ENCODE measurements around the gene RNU7-1. TPM values are rescaled to one million over a fixed set of nuclear protein-coding genes. Genes with fewer than 3 reads are reported as not detected.

The RNU7-1 gene
- polyA plus RNA-seq, 1 experiment, result not detected

GRCh38 chr12:6959058-6959804, 15.6 kb downstream of the RNU7-1 start:
- no peak for DNase-seq (ENCODE audit: low read depth)
- CTCF ChIA-PET, result interaction anchor here (0.6 to 2.6 kb wide), 4 partner anchors 14 to 229 kb away, joined by 3 to 9 read pairs (median 5); no protein-coding TSS in a partner anchor

DNA sequence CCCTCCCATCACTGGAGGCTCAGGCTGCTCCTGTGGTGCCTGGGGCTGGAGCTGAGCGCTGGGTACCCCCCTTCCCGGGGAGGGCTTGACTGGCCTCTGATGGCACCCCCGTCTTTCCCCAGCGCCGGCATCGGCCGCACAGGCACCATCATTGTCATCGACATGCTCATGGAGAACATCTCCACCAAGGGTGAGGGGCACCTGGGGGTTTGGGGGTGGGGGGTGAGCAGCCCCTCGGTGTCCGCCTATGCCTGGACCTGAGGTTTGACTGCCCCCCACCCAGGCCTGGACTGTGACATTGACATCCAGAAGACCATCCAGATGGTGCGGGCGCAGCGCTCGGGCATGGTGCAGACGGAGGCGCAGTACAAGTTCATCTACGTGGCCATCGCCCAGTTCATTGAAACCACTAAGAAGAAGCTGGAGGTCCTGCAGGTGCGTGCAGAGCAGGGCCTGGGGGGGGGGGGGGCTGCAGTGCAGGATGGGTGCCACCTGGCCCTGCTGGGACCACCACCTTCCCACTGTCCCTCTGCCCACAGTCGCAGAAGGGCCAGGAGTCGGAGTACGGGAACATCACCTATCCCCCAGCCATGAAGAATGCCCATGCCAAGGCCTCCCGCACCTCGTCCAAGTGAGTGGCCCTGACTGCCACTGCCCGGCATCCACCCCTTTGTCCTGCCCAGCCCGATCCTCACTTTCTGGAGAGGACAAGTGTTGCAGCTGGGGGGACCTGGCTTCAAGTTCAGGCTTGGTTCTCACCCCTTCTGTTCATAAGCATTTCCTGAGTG, 16.4 kb downstream of the RNU7-1 start:
- TF ChIP-seq, protein P1, sequence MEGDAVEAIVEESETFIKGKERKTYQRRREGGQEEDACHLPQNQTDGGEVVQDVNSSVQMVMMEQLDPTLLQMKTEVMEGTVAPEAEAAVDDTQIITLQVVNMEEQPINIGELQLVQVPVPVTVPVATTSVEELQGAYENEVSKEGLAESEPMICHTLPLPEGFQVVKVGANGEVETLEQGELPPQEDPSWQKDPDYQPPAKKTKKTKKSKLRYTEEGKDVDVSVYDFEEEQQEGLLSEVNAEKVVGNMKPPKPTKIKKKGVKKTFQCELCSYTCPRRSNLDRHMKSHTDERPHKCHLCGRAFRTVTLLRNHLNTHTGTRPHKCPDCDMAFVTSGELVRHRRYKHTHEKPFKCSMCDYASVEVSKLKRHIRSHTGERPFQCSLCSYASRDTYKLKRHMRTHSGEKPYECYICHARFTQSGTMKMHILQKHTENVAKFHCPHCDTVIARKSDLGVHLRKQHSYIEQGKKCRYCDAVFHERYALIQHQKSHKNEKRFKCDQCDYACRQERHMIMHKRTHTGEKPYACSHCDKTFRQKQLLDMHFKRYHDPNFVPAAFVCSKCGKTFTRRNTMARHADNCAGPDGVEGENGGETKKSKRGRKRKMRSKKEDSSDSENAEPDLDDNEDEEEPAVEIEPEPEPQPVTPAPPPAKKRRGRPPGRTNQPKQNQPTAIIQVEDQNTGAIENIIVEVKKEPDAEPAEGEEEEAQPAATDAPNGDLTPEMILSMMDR (IDR thresholded peaks at IDR 0.05; ENCODE audit: insufficient read depth, low read depth, low read length), result no peak
- H3K4me3 ChIP-seq (ENCODE audit: low read depth, low read length), result no peak overlapping the region
- H3K27me3 ChIP-seq (ENCODE audit: control insufficient read depth, insufficient read depth, low read length), result no peaks in the 10 kb centered on the region
- peaks cover 3% of the 10 kb centered on the region for H3K36me3 ChIP-seq (ENCODE audit: control insufficient read depth, insufficient read depth, low read length)
- POLR2A ChIA-PET, result no interaction called here
- CTCF ChIA-PET, result interaction anchor here (0.6 to 5.5 kb wide), 9 partner anchors 15 to 229 kb away, joined by 3 to 65 read pairs (median 6); partner anchors contain the start of genes C12orf57, RNU7-1 and SPSB2
- no peak for DNase-seq (ENCODE audit: low read depth)

More at GRCh38 chr12:6959058-6959804, 15.6 kb downstream of the RNU7-1 start:
- H3K27me3 ChIP-seq (ENCODE audit: control insufficient read depth, insufficient read depth, low read length), result no peaks in the 10 kb centered on the region
- H3K4me3 ChIP-seq (ENCODE audit: low read depth, low read length), result no peak overlapping the region
- POLR2A ChIA-PET, result no interaction called here
- H3K36me3 ChIP-seq (ENCODE audit: control insufficient read depth, insufficient read depth, low read length), result no peaks in the 10 kb centered on the region
- TF ChIP-seq, protein P1 (IDR thresholded peaks at IDR 0.05; ENCODE audit: insufficient read depth, low read depth, low read length), result no peak

DNA sequence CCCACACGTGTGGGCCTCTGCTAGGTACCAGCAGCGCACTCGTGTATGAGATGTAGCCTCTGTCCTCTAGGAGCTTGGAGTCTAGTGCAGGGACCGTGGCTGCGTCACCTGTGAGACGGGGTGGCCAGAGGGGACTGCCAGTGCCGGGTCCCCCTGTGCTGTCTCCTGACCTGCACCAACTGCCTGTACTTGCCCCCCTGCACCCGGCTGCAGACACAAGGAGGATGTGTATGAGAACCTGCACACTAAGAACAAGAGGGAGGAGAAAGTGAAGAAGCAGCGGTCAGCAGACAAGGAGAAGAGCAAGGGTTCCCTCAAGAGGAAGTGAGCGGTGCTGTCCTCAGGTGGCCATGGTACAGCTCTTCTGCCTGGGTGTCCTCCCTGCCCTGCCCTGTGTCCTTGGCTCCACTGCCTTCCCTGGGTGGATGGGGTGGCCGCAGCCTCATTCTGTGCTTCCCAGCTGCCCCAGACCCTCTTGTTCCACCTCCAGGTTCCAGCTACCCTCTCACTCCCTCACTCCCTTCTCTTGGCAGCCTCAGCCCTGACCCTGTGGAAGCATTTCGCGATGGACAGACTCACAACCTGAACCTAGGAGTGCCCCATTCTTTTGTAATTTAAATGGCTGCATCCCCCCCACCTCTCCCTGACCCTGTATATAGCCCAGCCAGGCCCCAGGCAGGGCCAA, 17.1 kb downstream of the RNU7-1 start:
- TF ChIP-seq, protein P1 (IDR thresholded peaks at IDR 0.05; ENCODE audit: insufficient read depth, low read depth, low read length), result no peak; the same call in 1 of the 2 replicates
- Histone ChIP-seq H3K4me3 (ENCODE audit: low read depth, low read length) (no peak overlapping the region), H3K36me3 (ENCODE audit: control insufficient read depth, insufficient read depth, low read length) (peaks cover 5% of the 10 kb centered on the region), H3K27me3 (ENCODE audit: control insufficient read depth, insufficient read depth, low read length) (no peaks in the 10 kb centered on the region)
- POLR2A ChIA-PET, result no interaction called here
- CTCF ChIA-PET, result interaction anchor here (0.9 to 5.5 kb wide), 10 partner anchors 8 to 91 kb away, joined by 3 to 65 read pairs (median 6); partner anchors contain the start of genes C12orf57, PTPN6, RNU7-1 and SPSB2
- no peak for DNase-seq (ENCODE audit: low read depth)

- peaks cover 9% of the 10 kb centered on the region for H3K36me3 ChIP-seq (ENCODE audit: control insufficient read depth, insufficient read depth, low read length)
- H3K27me3 ChIP-seq (ENCODE audit: control insufficient read depth, insufficient read depth, low read length), result no peaks in the 10 kb centered on the region
- TF ChIP-seq, protein P1 (IDR thresholded peaks at IDR 0.05; ENCODE audit: insufficient read depth, low read depth, low read length), result no peak
- ChIA-PET POLR2A (no interaction called here), CTCF (interaction anchor here (0.7 to 5.5 kb wide), 15 partner anchors 9 to 92 kb away, joined by 3 to 65 read pairs (median 4); partner anchors contain the start of genes C12orf57, PTPN6, RNU7-1 and SPSB2)
- no peak for DNase-seq (ENCODE audit: low read depth)
- H3K4me3 ChIP-seq (ENCODE audit: low read depth, low read length), result no peak overlapping the region
Measured at GRCh38 chr12:6961278-6961694, 17.7 kb downstream of the RNU7-1 start.

Measured in BJ (cell line).